LNCAP (cell line): Measurements from ENCODE around the gene FABP6.

Source experiments
- CTCF ChIP-seq: fragments of 450-650 bp; IDR thresholded peaks from 2 replicates; pipeline ENCODE4 v1.5.1; 2017; ENCODE audit warnings: mild to moderate bottlenecking

The FABP6 gene

GRCh38 chr5:160209917-160210316 is 19.4 kb upstream of the FABP6 start:
- no peak for TF ChIP-seq CTCF

- TF ChIP-seq CTCF: no peak
Observed at GRCh38 chr5:160210606-160211005, 18.7 kb upstream of the FABP6 start.

- TF ChIP-seq CTCF: no peak
Observed at GRCh38 chr5:160211352-160211751, 18.0 kb upstream of the FABP6 start.

GRCh38 chr5:160213537-160213936 is 15.8 kb upstream of the FABP6 start:
- TF ChIP-seq CTCF: no peak

GRCh38 chr5:160219356-160219755 is 9.9 kb upstream of the FABP6 start:
- no peak for TF ChIP-seq CTCF

- TF ChIP-seq CTCF: no peak
Observed at GRCh38 chr5:160221082-160221481, 8.2 kb upstream of the FABP6 start.

- TF ChIP-seq CTCF: no peak
Observed at GRCh38 chr5:160227012-160227411, 2.3 kb upstream of the FABP6 start.

GRCh38 chr5:160230686-160231527 is 1.6 kb downstream of the FABP6 start:
- no peak for TF ChIP-seq CTCF
